Measurements from ENCODE around the gene FAM185A.
"Not testable (repeated sequence)": the region's sequence is repeated elsewhere in the genome, so short reads cannot be mapped to it uniquely, and the experiment has no call there.

- TF ChIP-seq HDAC2 (IDR thresholded peaks at IDR 0.05); RAD21 (CRISPR knock-in tag; conservative IDR thresholded peaks at IDR 0.05 in 1 of 2, IDR thresholded peaks at IDR 0.05 in 1 of 2); TARDBP (IDR thresholded peaks at IDR 0.05); TCF3 (CRISPR knock-in tag; IDR thresholded peaks at IDR 0.05); E2F5 (CRISPR knock-in tag; IDR thresholded peaks at IDR 0.05); BRF2 (IDR thresholded peaks at IDR 0.05; ENCODE audit: borderline replicate concordance, insufficient read depth, insufficient read length); MEF2D (tag; conservative IDR thresholded peaks at IDR 0.05; ENCODE audit: low read depth); SIN3A (IDR thresholded peaks at IDR 0.05; ENCODE audit: borderline replicate concordance in 2 of 2, control insufficient read depth in 1 of 2, low read depth in 2 of 2, low read length in 2 of 2); JUN (IDR thresholded peaks at IDR 0.05; ENCODE audit: borderline replicate concordance, low read depth, low read length); JUN (CRISPR knock-in tag; IDR thresholded peaks at IDR 0.05; ENCODE audit: borderline replicate concordance); PRPF4 (IDR thresholded peaks at IDR 0.05; ENCODE audit: insufficient read depth, low read depth, low read length, poor library complexity, severe bottlenecking): not testable (repeated sequence)
Observed at GRCh38 chr7:102790364-102791100, 41.7 kb downstream of the FAM185A start.

Measured in K562 (cell line).